Mucosa of stomach (tissue), 1 donor: Measurements from ENCODE around the gene ZNF814.
"Not testable (repeated sequence)": the region's sequence is repeated elsewhere in the genome, so short reads cannot be mapped to it uniquely, and the experiment has no call there.

Experiments
- H3K27me3 ChIP-seq: one replicate; pipeline ENCODE4 v1.7.0; 2013; ENCODE audit warnings: mild to moderate bottlenecking, low read length; ENCODE audit not compliant: control insufficient read depth, insufficient read depth
- H3K36me3 ChIP-seq: one replicate; pipeline ENCODE4 v1.7.0; 2013; ENCODE audit warnings: low read length; ENCODE audit not compliant: control insufficient read depth, insufficient read depth
- H3K4me1 ChIP-seq: one replicate; pipeline ENCODE4 v1.7.0; 2013; ENCODE audit warnings: mild to moderate bottlenecking, low read length; ENCODE audit not compliant: control insufficient read depth, insufficient read depth
- H3K4me3 ChIP-seq: one replicate; pipeline ENCODE4 v1.7.0; 2013; ENCODE audit warnings: low read length
- H3K9ac ChIP-seq: one replicate; pipeline ENCODE4 v1.7.0; 2013; ENCODE audit warnings: mild to moderate bottlenecking, low read length, moderate library complexity
- H3K9me3 ChIP-seq: one replicate; pipeline ENCODE4 v1.7.0; 2013; ENCODE audit warnings: mild to moderate bottlenecking, low read length, moderate library complexity; ENCODE audit not compliant: control insufficient read depth
- donor health status: Pancreatic carcinoma.

The ZNF814 gene

GRCh38 chr19:57821501-57821900, 67.3 kb downstream of the ZNF814 start:
- not testable (repeated sequence) for H3K4me3 ChIP-seq, H3K27me3 ChIP-seq, H3K9me3 ChIP-seq, H3K36me3 ChIP-seq, H3K9ac ChIP-seq
- H3K4me1 ChIP-seq = peaks cover 13% of the 10 kb centered on the region

GRCh38 chr19:57821095-57821494, 67.7 kb downstream of the ZNF814 start:
- not testable (repeated sequence) for H3K9ac ChIP-seq, H3K36me3 ChIP-seq, H3K27me3 ChIP-seq, H3K9me3 ChIP-seq, H3K4me3 ChIP-seq
- peaks cover 13% of the 10 kb centered on the region for H3K4me1 ChIP-seq

GRCh38 chr19:57820599-57820998, 68.2 kb downstream of the ZNF814 start:
- no peaks in the 10 kb centered on the region for H3K27me3 ChIP-seq
- H3K36me3 ChIP-seq = no peaks in the 10 kb centered on the region
- peak overlapping the region; percentile 87 for H3K9ac ChIP-seq
- peak overlapping the region; percentile 62 for H3K4me3 ChIP-seq
- H3K4me1 ChIP-seq = peaks cover 14% of the 10 kb centered on the region
- H3K9me3 ChIP-seq = no peaks in the 10 kb centered on the region

GRCh38 chr19:57819475-57820148, 69.2 kb downstream of the ZNF814 start:
- H3K36me3 ChIP-seq = no peaks in the 10 kb centered on the region
- peak overlapping the region; percentile 62 for H3K4me3 ChIP-seq
- H3K9me3 ChIP-seq = no peaks in the 10 kb centered on the region
- peak overlapping the region; percentile 87 for H3K9ac ChIP-seq
- H3K27me3 ChIP-seq = no peaks in the 10 kb centered on the region
- peaks cover 21% of the 10 kb centered on the region for H3K4me1 ChIP-seq

- no peak overlapping the region for H3K9ac ChIP-seq
- H3K36me3 ChIP-seq = no peaks in the 10 kb centered on the region
- H3K9me3 ChIP-seq = no peaks in the 10 kb centered on the region
- no peak overlapping the region for H3K4me3 ChIP-seq
- H3K4me1 ChIP-seq = peaks cover 24% of the 10 kb centered on the region
- H3K27me3 ChIP-seq = no peaks in the 10 kb centered on the region
Observed at GRCh38 chr19:57818378-57818777, 70.5 kb downstream of the ZNF814 start.

GRCh38 chr19:57817976-57818375, 70.9 kb downstream of the ZNF814 start:
- Histone ChIP-seq H3K4me1 (peaks cover 21% of the 10 kb centered on the region), H3K9ac (no peak overlapping the region), H3K36me3 (no peaks in the 10 kb centered on the region)

GRCh38 chr19:57816652-57817051, 72.2 kb downstream of the ZNF814 start:
- Histone ChIP-seq H3K4me3 (no peak overlapping the region), H3K4me1 (peaks cover 23% of the 10 kb centered on the region), H3K9ac (no peak overlapping the region), H3K9me3 (no peaks in the 10 kb centered on the region), H3K27me3 (no peaks in the 10 kb centered on the region), H3K36me3 (no peaks in the 10 kb centered on the region)

More at GRCh38 chr19:57817976-57818375, 70.9 kb downstream of the ZNF814 start:
- no peak overlapping the region for H3K4me3 ChIP-seq
- H3K27me3 ChIP-seq = no peaks in the 10 kb centered on the region
- H3K9me3 ChIP-seq = no peaks in the 10 kb centered on the region

GRCh38 chr19:57815247-57816075, 73.4 kb downstream of the ZNF814 start:
- Histone ChIP-seq H3K9ac (peak overlapping the region; percentile 93), H3K4me3 (peak overlapping the region; percentile 83), H3K4me1 (peaks cover 21% of the 10 kb centered on the region), H3K27me3 (no peaks in the 10 kb centered on the region), H3K9me3 (no peaks in the 10 kb centered on the region), H3K36me3 (no peaks in the 10 kb centered on the region)

- Histone ChIP-seq H3K9me3 (no peaks in the 10 kb centered on the region), H3K4me3 (peak within 1 kb of the TSS; percentile 83), H3K27me3 (no peaks in the 10 kb centered on the region), H3K36me3 (peaks cover 6% of the 10 kb centered on the region), H3K9ac (peak within 1 kb of the TSS; percentile 93), H3K4me1 (peaks cover 26% of the 10 kb centered on the region)
Observed at GRCh38 chr19:57814505-57815246, 74.2 kb downstream of the ZNF814 start, which contains the start of gene ZNF552. ZNF552 (minus strand) TSS chr19:57814913; CDS start chr19:57814743, 170 bp downstream.

GRCh38 chr19:57813919-57814504, 74.8 kb downstream of the ZNF814 start:
- H3K9ac ChIP-seq = peak overlapping the region; percentile 93
- H3K4me1 ChIP-seq = peaks cover 28% of the 10 kb centered on the region
- no peaks in the 10 kb centered on the region for H3K9me3 ChIP-seq
- H3K4me3 ChIP-seq = peak overlapping the region; percentile 83
- H3K36me3 ChIP-seq = peaks cover 7% of the 10 kb centered on the region
- H3K27me3 ChIP-seq = no peaks in the 10 kb centered on the region

GRCh38 chr19:57812975-57813820, 75.6 kb downstream of the ZNF814 start:
- H3K36me3 ChIP-seq, H3K27me3 ChIP-seq, H3K9me3 ChIP-seq: not testable (repeated sequence)
- Histone ChIP-seq H3K4me1 (peaks cover 28% of the 10 kb centered on the region), H3K4me3 (peak overlapping the region; percentile 83), H3K9ac (peak overlapping the region; percentile 93)
